Measurements from ENCODE around the gene NTN1.
"Not testable (repeated sequence)": the region's sequence is repeated elsewhere in the genome, so short reads cannot be mapped to it uniquely, and the experiment has no call there.

The NTN1 gene

GRCh38 chr17:9124554-9124935 is 103.2 kb downstream of the NTN1 start:
- no peak for DNase-seq (ENCODE audit: low spot score)

- DNase-seq (ENCODE audit: low spot score), result no peak
Observed at GRCh38 chr17:9125722-9126121, 104.4 kb downstream of the NTN1 start.

GRCh38 chr17:9127340-9127739 is 106.0 kb downstream of the NTN1 start:
- DNase-seq (ENCODE audit: low spot score), result no peak

- no peak for DNase-seq (ENCODE audit: low spot score)
Observed at GRCh38 chr17:9131371-9131770, 110.1 kb downstream of the NTN1 start.

- DNase-seq (ENCODE audit: low spot score), result no peak
Observed at GRCh38 chr17:9132291-9132690, 111.0 kb downstream of the NTN1 start.

GRCh38 chr17:9132944-9133610 is 111.8 kb downstream of the NTN1 start:
- DNase-seq (ENCODE audit: low spot score), result no peak

- no peak for DNase-seq (ENCODE audit: low spot score)
Observed at GRCh38 chr17:9138161-9138717, 116.9 kb downstream of the NTN1 start.

- DNase-seq (ENCODE audit: low spot score), result no peak
Observed at GRCh38 chr17:9139695-9140094, 118.4 kb downstream of the NTN1 start.

GRCh38 chr17:9140550-9141424 is 119.5 kb downstream of the NTN1 start:
- no peak for DNase-seq (ENCODE audit: low spot score)

- no peak for DNase-seq (ENCODE audit: low spot score)
Observed at GRCh38 chr17:9141425-9141753, 120.1 kb downstream of the NTN1 start.

GRCh38 chr17:9142772-9143494 is 121.6 kb downstream of the NTN1 start:
- no peak for DNase-seq (ENCODE audit: low spot score)

GRCh38 chr17:9144502-9145249 is 123.4 kb downstream of the NTN1 start:
- no peak for DNase-seq (ENCODE audit: low spot score)

GRCh38 chr17:9146064-9146463 is 124.8 kb downstream of the NTN1 start:
- DNase-seq (ENCODE audit: low spot score), result no peak

GRCh38 chr17:9148905-9149525 is 127.7 kb downstream of the NTN1 start:
- no peak for DNase-seq (ENCODE audit: low spot score)

- DNase-seq (ENCODE audit: low spot score), result no peak
Observed at GRCh38 chr17:9150446-9151090, 129.3 kb downstream of the NTN1 start.

GRCh38 chr17:9151091-9151490 is 129.8 kb downstream of the NTN1 start:
- no peak for DNase-seq (ENCODE audit: low spot score)

GRCh38 chr17:9151740-9152139 is 130.4 kb downstream of the NTN1 start:
- DNase-seq (ENCODE audit: low spot score), result not testable (repeated sequence)

- DNase-seq (ENCODE audit: low spot score), result no peak
Observed at GRCh38 chr17:9158544-9159452, 137.5 kb downstream of the NTN1 start.

- no peak for DNase-seq (ENCODE audit: low spot score)
Observed at GRCh38 chr17:9162275-9162985, 141.1 kb downstream of the NTN1 start.

All from hepatic stellate cell (primary cell).